C4-2B (cell line): Measurements from ENCODE around the gene CCNE1.
A peak's percentile ranks its signal among the peaks of the same experiment; 100 is the strongest.

Source experiments
- H3K27ac ChIP-seq: fragments of 450-650 bp; 2 replicates; pipeline ENCODE4 v1.5.1; 2017
- CTCF ChIP-seq: fragments of 450-650 bp; conservative IDR thresholded peaks from 2 replicates; pipeline ENCODE4 v1.5.1; 2017; ENCODE audit warnings: mild to moderate bottlenecking
- ZFX ChIP-seq: fragments of 450-650 bp; IDR thresholded peaks from 2 replicates; pipeline ENCODE4 v1.6.1; 2017

The CCNE1 gene

GRCh38 chr19:29861574-29861973 lies 49.8 kb downstream of the CCNE1 start:
- TF ChIP-seq ZFX: no peak
- no peak for TF ChIP-seq CTCF
- H3K27ac ChIP-seq: no peak overlapping the region

- TF ChIP-seq ZFX (no peak), CTCF (no peak)
- no peak overlapping the region for H3K27ac ChIP-seq
These were observed 54.2 kb downstream of the CCNE1 start for GRCh38 chr19:29866011-29866410.

- TF ChIP-seq CTCF (no peak), ZFX (no peak)
These were observed 56.2 kb downstream of the CCNE1 start for GRCh38 chr19:29867984-29868383.

GRCh38 chr19:29871143-29871542 lies 59.4 kb downstream of the CCNE1 start:
- no peak for TF ChIP-seq CTCF
- no peak for TF ChIP-seq ZFX
- H3K27ac ChIP-seq: no peak overlapping the region

More at GRCh38 chr19:29867984-29868383, 56.2 kb downstream of the CCNE1 start:
- H3K27ac ChIP-seq: no peak overlapping the region

- TF ChIP-seq CTCF (no peak), ZFX (no peak)
- H3K27ac ChIP-seq: no peak overlapping the region
These were observed 60.5 kb downstream of the CCNE1 start for GRCh38 chr19:29872224-29872731.

- TF ChIP-seq CTCF (peak; percentile 96), ZFX (no peak)
- H3K27ac ChIP-seq: peak overlapping the region; percentile 11; the same call in 1 of the 2 replicates
These were observed 61.4 kb downstream of the CCNE1 start for GRCh38 chr19:29873024-29873800.
